NCI-H2171 treated with DMSO at 0.1 percent for 48 hours (cell line): Measurements from ENCODE around the gene LINC01488.

Experiments used
- DNase-seq: peaks from one replicate; lab custom pipeline; 2025; lab: John Stamatoyannopoulos, UW

The LINC01488 gene

DNA sequence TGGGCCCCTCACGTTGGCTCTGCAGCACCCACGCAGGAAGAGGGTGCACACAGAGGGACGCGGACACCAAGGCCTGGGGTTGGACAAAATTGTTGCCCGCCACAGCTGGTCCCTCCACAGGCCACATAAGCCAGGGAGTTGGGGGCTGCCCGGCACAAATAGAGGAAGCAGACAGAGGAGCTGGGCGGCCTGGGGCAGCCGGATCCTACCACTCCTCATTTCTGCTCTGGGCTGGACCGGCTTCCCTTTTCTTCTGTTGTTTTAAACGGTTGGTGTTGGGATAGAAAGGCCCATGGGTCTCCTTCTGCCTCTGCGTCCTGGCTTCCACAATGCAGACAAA, 36.4 kb upstream of the LINC01488 start:
- DNase-seq = no peak

DNA sequence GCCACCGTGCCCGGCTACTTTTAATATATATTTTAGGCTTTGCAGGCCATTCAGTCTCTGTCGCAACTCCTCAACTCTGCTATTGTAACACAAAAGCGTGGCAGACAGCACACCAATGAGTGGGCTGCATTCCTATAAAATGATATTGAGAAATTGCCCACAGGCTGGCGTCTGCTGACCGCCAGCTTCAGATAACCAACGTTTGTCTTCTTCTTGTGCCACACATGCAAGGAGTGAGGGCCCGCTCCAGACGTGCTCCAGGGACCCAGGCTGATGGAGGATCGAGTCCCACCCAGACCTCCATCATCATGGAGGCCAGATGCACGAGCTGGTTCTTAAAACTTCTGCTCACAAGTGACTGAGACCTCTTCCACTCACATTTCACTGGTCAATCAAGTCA, 35.4 kb upstream of the LINC01488 start:
- DNase-seq = no peak

GRCh38 chr11:69447786-69448185, 33.7 kb upstream of the LINC01488 start:
- peak; percentile 81 for DNase-seq

- DNase-seq = no peak
Measured at GRCh38 chr11:69448471-69449284, 32.8 kb upstream of the LINC01488 start.

DNA sequence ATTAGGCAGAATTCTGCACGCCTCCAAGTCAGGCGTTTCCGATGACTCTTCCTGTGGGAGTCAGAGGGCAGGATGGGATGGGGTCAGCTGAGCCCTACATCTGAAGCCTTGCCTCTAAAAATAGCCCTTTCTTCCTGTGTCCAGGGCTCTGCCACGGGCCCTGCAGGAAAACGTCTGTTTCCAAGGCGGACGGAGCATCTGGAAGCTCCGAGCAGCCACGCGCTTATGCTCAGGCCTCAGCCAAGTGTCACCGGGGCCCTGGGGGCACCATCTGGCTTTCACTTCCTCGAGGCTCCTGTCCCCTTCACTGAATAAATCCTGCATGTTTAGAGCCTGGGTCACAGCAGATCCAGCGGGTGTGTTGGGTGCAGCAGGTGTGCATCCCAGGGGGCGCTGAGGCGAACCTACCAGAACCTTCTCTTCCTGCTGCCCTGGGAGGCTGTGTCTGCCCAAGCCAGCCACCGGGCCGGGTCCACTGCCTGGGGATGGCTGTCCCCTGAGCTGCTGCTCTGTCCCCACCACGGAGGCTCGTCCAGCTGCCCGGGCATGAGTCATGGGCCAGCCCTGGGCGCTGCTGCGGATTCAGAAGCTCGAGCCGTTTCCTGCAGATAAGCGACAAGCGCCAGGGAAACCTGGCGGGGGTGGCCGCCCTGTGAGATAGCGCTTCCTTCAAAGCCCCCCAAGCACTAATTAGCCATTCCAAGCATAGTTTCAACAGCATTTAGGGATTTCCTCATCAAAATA, 32.0 kb upstream of the LINC01488 start:
- DNase-seq = peak; percentile 49

GRCh38 chr11:69450064-69450856, 31.2 kb upstream of the LINC01488 start:
- no peak for DNase-seq

GRCh38 chr11:69450857-69451220, 30.6 kb upstream of the LINC01488 start:
- DNase-seq = no peak

- DNase-seq = no peak
Measured at GRCh38 chr11:69451289-69451688, 30.2 kb upstream of the LINC01488 start.

- DNase-seq = no peak
Measured at GRCh38 chr11:69452206-69452987, 29.1 kb upstream of the LINC01488 start.

GRCh38 chr11:69453151-69453550, 28.3 kb upstream of the LINC01488 start:
- no peak for DNase-seq

DNA sequence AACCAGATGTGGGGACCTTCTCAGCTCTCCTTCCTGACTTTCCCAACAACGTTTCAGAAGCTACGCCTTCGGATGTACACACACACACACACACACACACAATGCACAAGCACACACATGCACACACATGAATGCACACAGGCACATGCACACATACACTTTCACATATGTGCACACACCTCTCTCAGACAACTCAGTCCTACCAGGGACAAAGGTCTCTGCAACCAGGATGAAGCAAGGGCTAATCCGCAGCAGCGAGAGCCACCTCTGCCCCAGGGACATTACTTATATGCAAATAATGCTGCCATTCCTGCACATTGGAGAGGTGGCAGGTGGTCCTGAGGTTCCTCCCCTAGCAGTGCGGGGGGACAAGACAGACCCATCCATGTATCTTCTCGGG, 27.4 kb upstream of the LINC01488 start:
- DNase-seq = no peak

DNA sequence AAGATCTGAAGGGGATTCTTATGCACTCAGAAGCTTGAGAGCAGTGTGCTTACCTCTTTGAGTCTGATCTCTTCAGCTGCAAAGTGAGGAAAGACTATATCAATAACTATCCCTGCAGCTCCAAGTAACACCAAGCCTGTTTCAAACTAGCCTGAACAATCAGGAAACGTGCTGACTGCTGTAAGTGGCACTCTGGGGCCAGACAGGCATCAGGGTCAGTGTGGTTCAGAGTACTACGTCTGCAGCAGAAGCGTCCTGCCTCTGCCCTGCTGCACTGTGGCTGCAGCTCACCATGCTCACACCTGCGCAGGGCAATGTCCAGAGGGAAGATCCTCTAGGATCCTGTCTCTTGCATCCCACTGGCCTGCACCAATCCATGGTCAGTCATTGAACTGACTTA, 25.5 kb upstream of the LINC01488 start:
- DNase-seq = no peak

GRCh38 chr11:69456712-69457111, 24.8 kb upstream of the LINC01488 start:
- no peak for DNase-seq

DNA sequence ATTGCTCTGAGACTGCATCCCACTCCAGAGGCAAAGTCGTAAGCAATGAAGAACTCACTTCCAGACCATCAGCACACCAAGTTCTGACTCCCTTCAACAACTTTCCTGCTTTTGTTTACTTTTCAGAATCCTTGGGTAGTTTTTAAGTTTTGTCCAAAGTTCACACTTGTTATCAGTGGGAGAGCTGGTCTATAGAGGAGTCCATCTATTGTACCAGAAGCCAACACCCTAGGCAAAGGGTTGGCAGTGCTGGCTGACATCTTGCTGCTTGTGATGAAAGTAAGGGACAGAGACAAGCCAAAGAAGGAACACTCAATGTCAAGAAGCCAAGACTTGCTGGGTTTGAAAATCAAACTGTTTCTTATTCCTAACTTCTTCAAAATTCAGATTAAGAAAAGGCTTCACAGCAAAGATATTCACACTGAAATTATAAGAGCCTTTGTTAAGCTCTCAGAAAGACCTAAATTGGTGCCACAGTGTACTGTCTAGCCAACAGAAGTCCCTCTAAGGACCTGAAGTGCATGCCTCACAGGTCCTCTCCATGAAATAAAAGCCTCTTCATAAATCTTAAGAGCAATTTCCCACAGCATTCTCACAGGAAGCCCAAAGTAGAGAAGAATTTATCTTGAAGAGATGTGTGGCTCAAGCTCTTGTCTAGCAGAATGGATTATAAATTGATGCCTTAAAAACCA, 21.5 kb upstream of the LINC01488 start:
- DNase-seq = no peak

- no peak for DNase-seq
Measured at GRCh38 chr11:69460540-69461257, 20.8 kb upstream of the LINC01488 start.

- DNase-seq = no peak
Measured at GRCh38 chr11:69461272-69461962, 20.0 kb upstream of the LINC01488 start.

- DNase-seq = no peak
Measured at GRCh38 chr11:69462106-69462951, 19.1 kb upstream of the LINC01488 start.

DNA sequence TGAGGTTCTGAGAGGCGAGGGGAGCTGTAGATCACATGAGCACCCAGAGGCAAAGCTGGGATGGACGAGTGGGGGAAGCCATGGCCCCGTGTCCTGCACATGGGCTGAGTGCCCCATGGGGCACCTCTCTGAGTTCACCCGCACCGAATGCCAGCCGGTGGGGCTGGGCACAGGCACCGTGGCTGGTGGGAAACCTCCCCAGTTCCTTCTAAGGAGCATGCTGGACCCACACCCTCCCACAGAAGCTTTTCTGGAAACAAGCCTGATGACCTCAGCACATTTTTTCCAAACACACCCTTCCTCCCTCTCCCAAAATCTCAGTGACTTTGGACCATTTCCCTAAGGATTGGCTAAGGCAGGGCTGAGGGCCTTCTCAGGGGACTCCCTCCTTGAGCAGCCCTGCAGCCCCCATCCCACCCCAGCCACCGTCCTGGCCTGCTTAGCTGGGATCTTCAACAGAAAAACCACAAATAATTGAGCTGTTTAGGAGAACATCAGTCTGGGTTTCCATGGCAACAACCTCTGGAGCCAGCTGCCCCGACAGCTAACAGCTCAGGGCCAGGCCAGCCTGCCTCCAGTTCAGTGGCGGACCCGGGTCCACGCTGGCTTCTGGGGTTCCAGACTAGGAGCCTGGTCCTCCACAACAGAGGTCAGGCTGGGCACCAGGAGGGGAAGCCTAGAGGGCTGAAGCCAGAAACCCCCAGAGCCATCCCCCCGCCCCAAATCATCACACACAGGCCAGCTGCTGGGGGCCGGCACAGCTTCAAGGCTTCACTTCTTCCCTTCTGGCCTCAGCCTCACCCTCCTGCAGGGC, 18.1 kb upstream of the LINC01488 start:
- no peak for DNase-seq
